Sigmoid colon (tissue), 4 donors: ENCODE measurements around the gene PDE4D.

Experiments
- EP300 ChIP-seq, 4 donors: sonication (generic); formaldehyde crosslinking; IDR thresholded peaks; one replicate each; pipeline ENCODE4 v1.6.1; 2017; ENCODE audit warnings: antibody characterized with exemption in 4 of 4
- POLR2A ChIP-seq, 2 donors: fragments of 450-650 bp; IDR thresholded peaks; one replicate each; pipeline ENCODE4 v1.6.1; 2016; ENCODE audit warnings: antibody characterized with exemption in 2 of 2, mild to moderate bottlenecking in 2 of 2, moderate library complexity in 2 of 2
- TF ChIP-seq, protein P1 (sequence below), 4 experiments: fragments of 450-650 bp in 3 of 4; fragments of 200-600 bp in 1 of 4; IDR thresholded peaks; one replicate each; pipeline ENCODE4 v1.5.1; 2016 to 2019; ENCODE audit warnings: antibody characterized with exemption in 4 of 4, mild to moderate bottlenecking in 3 of 4, moderate library complexity in 2 of 4

DNA sequence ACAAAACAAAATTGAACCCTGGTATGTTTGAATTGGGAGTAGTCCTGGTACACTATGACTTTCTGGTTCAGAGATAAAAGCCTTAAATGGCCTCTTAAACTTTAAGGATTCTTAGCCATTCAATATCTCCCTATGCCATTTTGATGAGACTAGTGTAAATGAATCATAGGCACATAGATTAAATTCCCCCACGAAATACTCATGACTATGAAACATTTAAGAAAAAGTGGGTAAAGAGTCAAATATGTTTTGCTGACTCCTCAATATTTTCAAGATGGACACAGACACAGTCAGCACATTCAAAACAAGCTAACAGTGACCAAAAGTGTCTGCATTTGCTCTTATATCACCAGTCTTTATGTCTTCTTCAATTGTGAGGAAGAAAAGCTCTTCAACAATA is 278.3 kb downstream of the PDE4D start:
- TF ChIP-seq, protein P1, sequence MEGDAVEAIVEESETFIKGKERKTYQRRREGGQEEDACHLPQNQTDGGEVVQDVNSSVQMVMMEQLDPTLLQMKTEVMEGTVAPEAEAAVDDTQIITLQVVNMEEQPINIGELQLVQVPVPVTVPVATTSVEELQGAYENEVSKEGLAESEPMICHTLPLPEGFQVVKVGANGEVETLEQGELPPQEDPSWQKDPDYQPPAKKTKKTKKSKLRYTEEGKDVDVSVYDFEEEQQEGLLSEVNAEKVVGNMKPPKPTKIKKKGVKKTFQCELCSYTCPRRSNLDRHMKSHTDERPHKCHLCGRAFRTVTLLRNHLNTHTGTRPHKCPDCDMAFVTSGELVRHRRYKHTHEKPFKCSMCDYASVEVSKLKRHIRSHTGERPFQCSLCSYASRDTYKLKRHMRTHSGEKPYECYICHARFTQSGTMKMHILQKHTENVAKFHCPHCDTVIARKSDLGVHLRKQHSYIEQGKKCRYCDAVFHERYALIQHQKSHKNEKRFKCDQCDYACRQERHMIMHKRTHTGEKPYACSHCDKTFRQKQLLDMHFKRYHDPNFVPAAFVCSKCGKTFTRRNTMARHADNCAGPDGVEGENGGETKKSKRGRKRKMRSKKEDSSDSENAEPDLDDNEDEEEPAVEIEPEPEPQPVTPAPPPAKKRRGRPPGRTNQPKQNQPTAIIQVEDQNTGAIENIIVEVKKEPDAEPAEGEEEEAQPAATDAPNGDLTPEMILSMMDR (IDR thresholded peaks at IDR 0.05): no peak
- TF ChIP-seq EP300 (IDR thresholded peaks at IDR 0.05) (no peak), POLR2A (IDR thresholded peaks at IDR 0.05) (no peak)
